Measurements from ENCODE around the gene C1orf159. TPM values are rescaled to one million over a fixed set of nuclear protein-coding genes. Genes with fewer than 3 reads are reported as not detected.

The C1orf159 gene
- total and polyA plus RNA-seq, 2 of the 8 experiments (the other 6 are each of a cell fraction or from before 2014, with no cell fraction given), result 10.0 to 10.9 TPM

- H4K5ac ChIP-seq (ENCODE audit: insufficient read length, low read depth, low read length), result no peak overlapping the region
- no peak overlapping the region for H3K14ac ChIP-seq (ENCODE audit: insufficient read length)
- no peak overlapping the region for H2BK15ac ChIP-seq (ENCODE audit: low read length)
- no peak overlapping the region for H2BK120ac ChIP-seq (replicated peaks; ENCODE audit: low read depth, low read length)
- DNase-seq (ENCODE audit: low read depth in 1 of 2, low spot score in 2 of 2) (no peak), FAIRE-seq (no peak)
- peaks cover 0 to 8% of the 10 kb centered on the region in 2 experiments; a peak in 1 of 4 replicates for H3K9me3 ChIP-seq (ENCODE audit: insufficient read depth in 2 of 2, low read depth in 1 of 2, low read length in 1 of 2)
- no peak overlapping the region for H2BK5ac ChIP-seq (ENCODE audit: low read depth, low read length)
- H2AK5ac ChIP-seq (ENCODE audit: low read depth, low read length), result no peak overlapping the region
- no peak overlapping the region for H2BK12ac ChIP-seq (ENCODE audit: low read depth, low read length)
- H3K27me3 ChIP-seq (replicated peaks in 1 of 4; ENCODE audit: control insufficient read depth in 3 of 4, extremely low read depth in 1 of 4, insufficient read depth in 3 of 4, low read length in 3 of 4), result no peaks in the 10 kb centered on the region; a peak in 3 of 7 replicates
- H3K23ac ChIP-seq (ENCODE audit: insufficient read length), result no peak overlapping the region
- no peak overlapping the region for H4K91ac ChIP-seq (replicated peaks; ENCODE audit: insufficient read length, low read length)
- CTCF ChIA-PET (ENCODE audit: partially characterized antibody), result interaction anchor here (0.6 to 1.7 kb wide), 13 partner anchors 9 to 172 kb away, joined by 3 to 8 read pairs (median 4); no protein-coding TSS in a partner anchor
- H3K18ac ChIP-seq (ENCODE audit: extremely low read depth, low read length), result no peak overlapping the region
- H4K20me1 ChIP-seq (replicated peaks in 1 of 2; ENCODE audit: control insufficient read depth in 1 of 2, insufficient read depth in 2 of 2, low read length in 2 of 2), result peaks cover 0 to 3% of the 10 kb centered on the region in 2 experiments
- H3K36me3 ChIP-seq (ENCODE audit: control insufficient read depth in 2 of 4, insufficient read depth in 4 of 4, low read length in 3 of 4), result no peaks in the 10 kb centered on the region
- 83% methylated on average over 4 of the region's 7 CpGs; no CpG with 5 or more reads in 1 of the 2 experiments for WGBS, 2 experiments (ENCODE audit: extremely low coverage in 1 of 2, insufficient coverage in 1 of 2, insufficient read length in 1 of 2, insufficient replicate concordance in 2 of 2, low coverage in 1 of 2, low lambda C conversion rate in 2 of 2, missing lambda C conversion rate in 1 of 2)
- H3K79me1 ChIP-seq (ENCODE audit: low read depth, low read length), result no peaks in the 10 kb centered on the region
- H3K23me2 ChIP-seq (ENCODE audit: low read depth, low read length), result no peaks in the 10 kb centered on the region
- POLR2A ChIA-PET (ENCODE audit: partially characterized antibody), result interaction anchor here (1.0 to 1.2 kb wide), 2 partner anchors 17 to 102 kb away, joined by 3 read pairs; no protein-coding TSS in a partner anchor
- no peak overlapping the region for H2AFZ ChIP-seq (ENCODE audit: low read length)
- no peak overlapping the region for H3K27ac ChIP-seq (ENCODE audit: low read depth, low read length)
- H3K79me2 ChIP-seq (ENCODE audit: control insufficient read depth in 1 of 2, insufficient read depth in 2 of 2, low read length in 2 of 2), result no peaks in the 10 kb centered on the region
- H3K4me2 ChIP-seq (ENCODE audit: insufficient read depth in 1 of 2, low read depth in 2 of 2, low read length in 2 of 2), result no peak overlapping the region
- no peak overlapping the region for H3K56ac ChIP-seq (replicated peaks; ENCODE audit: insufficient read length, low read depth, low read length)
- peaks cover 0 to 3% (median 2%) of the 10 kb centered on the region in 4 experiments; a peak in 4 of 7 replicates for H3K4me1 ChIP-seq (replicated peaks in 1 of 4; ENCODE audit: control insufficient read depth in 3 of 4, insufficient read depth in 4 of 4, low read length in 3 of 4)
- H3K4ac ChIP-seq (replicated peaks; ENCODE audit: insufficient read length, low read depth, low read length), result no peak overlapping the region
- no peak overlapping the region for H4K8ac ChIP-seq (ENCODE audit: extremely low read depth, insufficient read depth, low read length)
- H3K9ac ChIP-seq (replicated peaks in 1 of 4; ENCODE audit: extremely low read depth in 1 of 4, low read depth in 3 of 4, low read length in 3 of 4), result no peak overlapping the region
- no peak overlapping the region for H2BK20ac ChIP-seq (ENCODE audit: low read length)
- H3K4me3 ChIP-seq (ENCODE audit: extremely low read depth in 1 of 4, insufficient read depth in 2 of 4, low read depth in 3 of 4, low read length in 4 of 4), result no peak overlapping the region
- no peak for TF ChIP-seq BACH1 (IDR thresholded peaks at IDR 0.05; ENCODE audit: low read length)
- TF ChIP-seq HDAC2 (IDR thresholded peaks at IDR 0.05; ENCODE audit: borderline replicate concordance in 1 of 2, low read depth in 2 of 2, low read length in 2 of 2), result no peak
- TF ChIP-seq GABPA (IDR thresholded peaks at IDR 0.05; ENCODE audit: borderline replicate concordance, insufficient read depth, low read length), result no peak
- no peak for TF ChIP-seq ASH2L (IDR thresholded peaks at IDR 0.05; ENCODE audit: low read length)
- no peak for TF ChIP-seq NRF1 (IDR thresholded peaks at IDR 0.05; ENCODE audit: low read depth, low read length)
- TF ChIP-seq CHD1 (IDR thresholded peaks at IDR 0.05; ENCODE audit: low read depth, low read length), result no peak
- TF ChIP-seq TCF12 (IDR thresholded peaks at IDR 0.05; ENCODE audit: low read depth, low read length), result no peak
- no peak for TF ChIP-seq SAP30 (IDR thresholded peaks at IDR 0.05; ENCODE audit: insufficient read depth, insufficient replicate concordance, low read length)
These were observed 8.6 kb upstream of the C1orf159 start for GRCh38 chr1:1124508-1124785.

Measured in H1 (cell line).